NCI-H526 treated with DMSO at 0.1 percent for 48 hours (cell line): ENCODE data around the gene THAP8.

Experiments
- DNase-seq: peaks from one replicate; lab custom pipeline; 2025; lab: John Stamatoyannopoulos, UW

THAP8 gene

DNA sequence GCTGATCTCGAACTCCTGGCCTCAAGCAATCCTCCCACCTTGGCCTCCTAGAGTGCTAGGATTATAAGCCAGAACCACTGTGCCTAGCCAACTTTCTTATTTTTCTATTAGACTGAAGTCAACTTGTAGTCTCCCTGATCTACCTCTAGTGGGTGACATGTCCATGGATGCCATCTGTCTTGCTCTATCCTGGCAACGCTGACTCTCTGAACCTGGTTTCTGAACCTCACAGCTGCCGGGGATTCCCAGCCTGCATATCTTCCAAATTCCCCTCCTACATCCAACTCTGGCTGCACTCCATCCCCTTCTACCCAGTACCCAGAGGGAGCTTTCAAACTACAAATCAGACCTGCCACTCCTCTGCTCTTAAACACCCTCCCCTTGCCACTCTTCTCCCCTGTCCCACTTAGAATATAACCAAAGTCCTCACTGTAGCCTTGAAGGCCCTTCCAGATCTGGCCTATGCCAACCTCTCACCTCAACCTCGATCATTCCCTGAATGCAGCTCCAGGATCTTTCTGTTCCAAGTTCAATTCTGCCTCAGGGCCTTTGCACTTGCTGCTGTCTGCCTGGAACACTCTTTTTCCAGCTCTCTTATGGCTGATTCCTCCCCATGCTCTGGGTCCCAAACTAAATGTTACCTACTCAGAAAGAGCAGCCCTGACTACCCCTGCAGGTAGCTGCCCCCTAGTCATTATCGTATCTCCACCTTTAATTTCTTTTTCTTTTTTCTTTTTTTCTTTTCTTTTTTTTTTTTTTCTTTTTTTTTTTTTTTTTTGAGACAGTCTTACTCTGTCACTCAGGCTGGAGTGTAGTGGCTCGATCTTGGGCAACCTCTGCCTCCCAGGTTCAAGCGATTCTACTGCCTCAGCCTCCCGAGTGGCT is 23.6 kb downstream of the THAP8 start:
- no peak for DNase-seq

DNA sequence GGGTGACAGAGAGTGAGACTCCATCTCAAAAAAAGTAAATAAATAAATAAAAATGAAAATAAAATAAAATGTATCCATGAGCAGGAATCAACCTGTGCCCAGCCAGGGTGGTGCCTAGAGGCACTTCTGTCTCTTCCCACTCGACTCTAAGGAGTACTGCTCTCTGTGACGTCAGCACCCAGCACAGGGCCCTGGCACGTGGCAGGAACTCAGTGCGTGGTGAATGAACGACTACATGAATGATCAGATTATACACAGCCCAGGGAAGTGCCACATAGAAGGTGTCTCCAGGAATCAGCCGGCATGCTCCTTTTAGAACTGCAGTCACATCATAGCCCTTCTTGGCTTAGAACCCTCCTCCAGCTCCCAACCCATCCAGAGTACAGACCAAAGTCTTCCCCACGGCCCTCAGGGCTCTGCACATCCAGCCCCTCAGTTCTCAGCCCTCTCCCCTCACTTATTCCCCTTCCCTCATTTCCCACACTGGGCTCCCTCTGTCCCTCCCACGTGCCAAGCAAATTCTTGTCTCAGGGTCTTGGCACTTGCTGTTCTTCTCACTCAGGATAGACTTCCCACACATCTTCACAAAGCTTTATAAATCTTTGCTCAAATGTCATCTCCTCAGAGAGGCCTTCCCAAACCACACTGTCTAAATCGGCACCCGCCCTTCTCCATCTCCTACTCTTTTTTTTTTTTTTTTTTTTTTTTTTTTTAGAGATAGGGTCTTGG is 25.6 kb downstream of the THAP8 start:
- DNase-seq, result no peak

DNA sequence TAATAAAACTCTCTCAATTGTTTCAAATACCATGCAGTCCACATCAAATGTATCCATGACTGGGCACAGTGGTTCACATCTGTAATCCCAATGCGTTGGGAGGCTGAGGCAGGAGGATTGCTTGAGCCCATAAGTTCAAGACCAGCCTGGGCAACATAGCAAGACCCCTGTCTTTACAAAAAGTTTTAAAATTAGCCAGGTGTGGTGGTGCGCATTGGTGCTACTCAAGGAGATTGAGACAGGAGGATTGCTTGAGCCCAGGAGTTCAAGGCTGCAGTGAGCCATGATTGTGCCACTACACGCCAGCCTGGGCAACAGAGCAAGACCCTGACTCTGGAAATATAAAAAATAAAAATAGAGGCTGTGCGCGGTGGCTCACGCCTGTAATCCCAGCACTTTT is 26.4 kb downstream of the THAP8 start:
- no peak for DNase-seq

DNA sequence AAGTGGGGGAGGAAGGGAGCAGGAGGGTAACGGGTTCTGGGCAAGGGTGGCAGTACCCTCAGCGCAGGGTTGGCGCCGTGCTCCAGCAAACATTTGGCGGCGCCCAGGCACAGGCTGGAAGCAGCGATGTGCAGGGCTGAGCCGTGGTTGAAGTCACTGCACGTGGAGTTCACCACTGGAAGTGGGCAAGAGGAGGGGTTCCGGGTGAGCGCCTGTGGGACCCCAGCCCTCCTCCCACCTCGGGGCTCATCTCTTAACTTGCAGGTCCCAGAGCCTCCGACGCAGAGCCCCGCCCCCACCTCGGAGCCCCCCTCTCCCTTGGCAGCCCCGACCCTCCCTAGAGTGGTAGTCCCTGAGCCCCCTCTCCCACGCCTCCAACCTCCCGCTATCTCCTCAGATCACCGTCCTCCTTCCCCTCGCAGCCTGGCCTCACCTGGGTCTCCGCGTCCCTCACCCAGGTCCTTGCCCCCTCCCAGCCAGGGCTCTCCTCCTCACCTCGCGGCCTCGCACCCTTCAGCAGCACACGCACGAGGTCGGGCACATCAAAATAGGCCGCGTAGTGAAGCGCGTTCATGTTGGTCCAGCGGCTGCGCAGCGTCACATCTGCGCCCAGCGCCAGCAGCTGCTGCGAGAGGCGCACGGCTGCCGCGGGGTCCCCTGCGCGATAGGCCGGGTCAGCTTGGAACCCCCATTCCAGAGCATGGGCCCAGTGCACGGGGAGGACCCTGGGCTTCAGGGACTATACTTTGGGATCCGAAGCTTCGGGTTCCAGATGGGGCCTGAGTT is 27.8 kb downstream of the THAP8 start:
- DNase-seq, result no peak

DNA sequence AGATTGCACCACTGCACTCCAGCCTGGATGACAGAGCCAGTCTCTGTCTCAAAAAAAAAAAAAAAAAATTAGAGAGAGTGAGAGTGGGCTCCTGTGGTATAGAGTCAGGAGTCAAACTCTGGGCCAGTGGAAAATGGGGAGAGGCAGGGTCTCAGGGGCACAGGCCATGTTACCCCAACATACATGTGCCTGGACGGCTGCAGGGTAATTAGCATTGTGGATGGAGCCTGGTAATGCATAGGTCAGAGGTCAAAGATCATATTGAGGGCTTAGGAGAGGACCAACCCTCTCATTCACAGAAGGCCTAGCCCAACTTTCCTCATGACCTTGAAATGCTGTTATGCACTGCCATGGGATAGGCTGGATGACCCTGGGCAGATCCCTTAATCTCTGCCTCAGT is 28.5 kb downstream of the THAP8 start:
- DNase-seq, result no peak

DNA sequence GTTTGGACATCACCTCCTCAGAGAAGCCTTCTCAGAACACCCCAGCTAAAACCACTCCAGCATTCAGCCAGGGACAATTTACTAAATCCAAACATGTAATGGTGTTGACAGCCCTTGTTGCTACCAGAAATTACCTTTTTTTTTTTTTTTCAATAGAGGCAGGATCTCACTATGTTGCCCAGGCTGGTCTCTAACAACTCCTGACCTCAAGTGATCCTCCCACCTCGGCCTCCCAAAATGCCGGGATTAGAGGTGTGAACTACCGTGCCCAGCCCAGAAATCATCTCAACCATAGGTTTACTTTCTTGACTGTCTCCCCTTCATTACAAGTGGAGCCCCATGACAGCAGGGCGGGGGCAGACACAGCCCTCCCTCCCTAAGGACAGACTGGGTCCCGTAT is 30.7 kb downstream of the THAP8 start:
- DNase-seq, result no peak

DNA sequence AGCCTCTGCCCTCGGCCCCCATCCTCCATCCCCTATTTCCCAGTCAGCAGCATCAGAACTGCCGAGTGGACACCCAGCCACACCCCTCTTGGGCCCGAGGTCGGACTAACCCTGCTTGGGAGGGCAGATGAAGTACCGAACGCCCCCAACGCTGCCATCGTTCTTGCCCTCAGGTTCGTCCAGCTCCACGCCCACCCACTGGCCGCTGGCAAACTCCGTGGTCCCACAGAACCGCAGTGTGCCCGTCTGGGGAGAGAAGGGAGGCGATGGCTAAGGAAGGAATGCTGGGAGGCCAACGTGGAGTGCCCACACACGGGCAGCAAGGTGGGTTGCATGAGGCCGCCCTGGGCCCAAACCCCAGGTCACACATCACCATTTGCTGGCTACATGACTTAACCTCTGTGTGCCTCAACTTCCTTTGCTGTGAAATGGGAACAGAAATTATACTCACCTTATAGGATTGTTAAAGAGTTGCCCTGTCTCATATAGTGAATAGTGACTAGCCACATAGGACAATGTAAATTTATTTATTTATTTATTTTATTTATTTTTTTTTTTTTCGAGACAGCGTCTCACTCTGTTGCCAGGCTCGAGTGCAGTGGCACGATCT is 34.9 kb downstream of the THAP8 start:
- DNase-seq, result no peak

DNA sequence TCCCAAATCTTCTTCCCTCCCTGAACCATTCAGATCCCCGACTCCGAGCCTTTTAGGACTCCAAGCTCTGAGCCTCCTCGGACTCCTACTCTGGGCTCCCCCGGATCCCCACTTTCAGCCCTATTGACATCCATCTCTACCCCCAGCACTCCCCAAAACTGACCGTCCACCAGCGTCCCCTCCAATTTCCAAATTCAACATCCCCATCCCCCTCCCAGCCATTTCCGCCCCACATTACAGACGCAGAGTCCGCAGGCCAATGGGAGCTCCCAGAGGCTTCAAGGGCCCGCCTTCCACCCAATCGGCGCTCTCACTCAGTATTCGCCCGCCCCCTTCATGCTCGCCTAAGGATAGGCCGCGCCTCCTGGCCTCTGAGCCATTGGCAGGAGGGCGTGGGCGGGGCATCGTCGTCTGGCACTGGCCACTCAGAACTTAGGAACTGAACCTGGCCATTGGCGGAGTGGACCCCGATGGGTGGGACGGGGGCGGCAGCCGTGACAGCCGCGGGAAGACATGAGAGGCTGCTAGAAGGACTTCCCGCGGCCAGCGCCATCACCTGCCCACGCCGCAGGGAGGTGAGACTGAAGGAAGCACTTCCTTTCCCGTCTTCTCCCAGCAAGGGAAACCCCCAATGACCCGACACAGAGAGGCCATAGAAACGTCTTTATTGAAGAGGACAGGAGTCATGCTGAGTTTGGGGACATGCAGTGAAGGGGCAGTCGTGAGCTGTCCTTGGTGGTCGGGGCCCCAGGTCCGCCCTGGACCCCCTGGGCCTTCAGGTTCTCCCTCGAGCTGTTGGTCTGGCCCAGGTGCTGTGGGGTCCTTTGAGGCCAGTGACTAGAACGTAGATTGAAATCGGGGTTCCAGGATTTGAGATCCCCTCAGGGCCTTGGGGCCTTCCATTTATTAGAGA is 39.8 kb downstream of the THAP8 start, which contains the start of gene ALKBH6:
Gene ALKBH6 (minus strand): TSS at position 202 of the 913 bp plus-strand sequence. CDS start 816 bp downstream, outside the sequence.
- peak; percentile 100 for DNase-seq

DNA sequence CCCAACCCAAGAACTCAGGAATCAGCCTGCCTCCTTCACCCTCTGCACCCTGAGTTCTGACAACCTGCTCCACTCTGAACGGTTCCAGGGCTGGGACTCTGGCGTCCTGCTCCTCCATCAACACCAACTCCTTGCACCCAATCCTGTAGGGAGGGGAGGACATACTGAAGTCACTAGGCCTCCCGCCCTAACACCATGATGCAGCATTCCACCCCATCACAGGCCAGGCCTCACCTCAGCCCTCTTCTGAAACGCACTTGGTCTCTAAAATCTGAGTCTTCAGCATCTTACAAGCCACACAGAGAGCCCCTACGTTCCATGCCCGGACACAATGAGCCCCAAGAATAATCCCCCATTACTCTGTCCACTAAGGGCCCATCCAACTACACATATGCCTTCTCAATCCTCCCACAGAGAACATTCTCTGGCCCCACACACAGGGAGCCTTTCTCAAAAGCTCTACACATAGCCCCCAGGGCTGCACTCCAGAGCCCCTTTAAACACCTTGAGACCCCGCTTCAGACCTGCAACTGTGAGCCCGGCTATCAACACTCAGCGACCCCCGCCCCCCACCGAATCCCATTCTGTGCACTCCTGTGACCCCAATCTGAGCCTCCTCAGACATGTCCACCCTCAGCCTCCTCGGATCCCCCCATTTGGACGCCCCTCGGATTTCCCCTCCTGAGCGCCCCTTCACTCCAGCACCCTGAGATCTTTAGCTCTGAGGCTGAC is 40.6 kb downstream of the THAP8 start:
- no peak for DNase-seq

DNA sequence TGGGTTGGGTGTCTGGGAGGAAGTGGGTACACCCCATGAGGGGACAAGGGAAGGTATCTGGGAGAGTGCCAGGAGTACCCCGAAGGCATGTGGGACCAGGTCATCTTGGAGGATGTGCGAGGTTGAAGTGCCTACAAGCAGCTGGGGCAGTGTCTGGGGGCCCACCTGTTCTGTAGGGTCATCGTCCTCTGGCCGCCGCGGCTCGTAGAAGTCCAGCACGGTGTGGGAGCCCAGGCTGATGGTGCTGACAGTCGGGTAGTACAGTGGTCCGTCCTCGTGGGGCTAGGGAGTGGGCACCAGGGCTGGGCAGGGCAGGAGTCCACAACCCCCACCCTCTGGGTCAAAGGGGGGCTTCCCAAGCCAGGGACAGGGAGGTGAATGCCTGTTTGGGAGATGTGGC is 43.7 kb downstream of the THAP8 start:
- no peak for DNase-seq

DNA sequence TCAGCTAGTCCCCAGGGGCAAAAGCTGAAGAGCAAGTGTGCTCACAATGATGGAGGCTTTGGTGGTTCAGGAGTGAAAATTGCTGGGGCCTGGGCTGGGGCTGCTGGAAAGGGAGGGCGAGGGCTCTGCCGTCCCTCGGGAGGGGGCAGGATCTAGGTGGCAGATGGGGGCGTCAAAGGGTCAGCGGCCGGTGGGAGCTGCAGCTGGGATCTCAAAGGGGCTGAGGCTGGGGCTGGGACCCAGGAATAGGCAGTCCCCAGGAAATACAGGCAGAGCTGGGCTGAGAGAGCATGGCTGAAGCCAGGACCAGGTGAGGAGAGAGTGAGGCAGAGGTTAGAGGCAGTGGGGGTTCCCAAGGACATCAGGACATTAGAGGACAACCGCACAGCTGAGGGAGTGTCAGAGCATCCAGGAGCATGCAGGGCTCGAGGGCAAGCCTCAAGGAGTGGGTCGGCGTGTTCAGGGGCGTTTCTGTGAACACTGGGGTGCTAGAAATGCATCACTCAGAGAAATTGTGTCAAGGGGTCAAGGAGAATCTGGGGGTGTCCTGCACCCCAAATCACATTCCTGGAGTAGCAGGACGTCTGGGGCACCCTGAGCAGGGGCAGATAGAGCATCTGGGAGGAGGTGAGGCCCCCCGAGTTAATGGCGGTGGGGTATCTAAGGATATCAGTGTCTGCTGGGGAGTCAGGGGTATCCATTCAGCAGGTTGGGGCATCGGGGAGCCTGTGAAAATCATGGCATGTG is 44.3 kb downstream of the THAP8 start:
- DNase-seq, result no peak

DNA sequence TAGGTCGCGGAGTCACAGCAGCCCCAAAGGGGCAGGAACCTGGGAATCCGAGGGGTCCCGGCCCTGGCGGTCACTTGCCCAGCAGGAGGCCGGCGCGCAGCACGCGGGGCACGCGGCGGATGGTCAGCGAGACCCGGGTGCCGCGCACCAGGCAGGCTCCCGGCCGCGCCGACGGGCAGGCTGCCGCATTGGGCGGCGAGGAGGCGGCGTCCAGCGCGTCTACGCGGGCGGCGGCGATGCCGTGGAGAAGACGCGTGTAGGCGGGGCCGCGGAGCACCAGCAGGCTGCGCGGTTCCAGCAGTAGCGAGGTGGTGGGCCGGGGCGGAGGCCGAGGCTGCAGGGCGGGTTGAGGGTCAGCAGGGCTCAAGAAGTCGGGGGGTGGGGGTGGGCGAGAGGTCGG is 44.9 kb downstream of the THAP8 start:
- peak; percentile 37 for DNase-seq

DNA sequence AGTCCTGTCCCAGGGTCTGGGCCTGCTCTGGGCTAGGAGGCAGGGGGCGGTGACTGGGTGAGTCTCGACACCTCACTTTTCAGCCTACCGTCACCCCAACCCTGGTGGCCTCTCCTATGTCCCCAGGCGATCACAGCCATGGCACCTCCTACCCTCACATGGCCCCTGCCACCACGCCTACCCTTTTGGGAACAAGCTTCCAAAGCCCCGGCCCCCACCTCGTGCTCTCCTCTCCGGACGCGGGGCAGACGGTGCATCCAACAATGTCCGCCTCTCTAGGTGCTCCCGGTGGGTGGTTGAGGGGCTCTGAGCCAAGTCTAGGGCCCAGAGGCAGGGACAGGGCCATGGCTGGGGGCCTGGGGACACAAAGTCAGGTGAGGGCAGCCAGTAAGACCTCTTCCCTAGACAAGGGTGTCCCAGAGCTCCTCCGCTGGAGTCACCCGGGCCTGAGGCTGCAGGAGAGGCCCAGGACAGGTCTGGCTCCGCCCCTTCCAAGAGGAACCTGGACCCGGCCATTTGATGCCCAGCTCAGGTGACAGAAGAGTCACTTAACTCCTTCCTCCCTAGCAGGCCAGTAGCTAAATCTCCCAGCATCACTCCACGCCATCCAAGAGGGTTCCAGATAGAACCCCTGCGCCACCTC is 45.6 kb downstream of the THAP8 start, which contains the start of gene SYNE4:
Gene SYNE4 (minus strand): TSS at position 478 of the 643 bp plus-strand sequence. CDS start 132 bp downstream, at position 346.
- DNase-seq, result peak; percentile 90

DNA sequence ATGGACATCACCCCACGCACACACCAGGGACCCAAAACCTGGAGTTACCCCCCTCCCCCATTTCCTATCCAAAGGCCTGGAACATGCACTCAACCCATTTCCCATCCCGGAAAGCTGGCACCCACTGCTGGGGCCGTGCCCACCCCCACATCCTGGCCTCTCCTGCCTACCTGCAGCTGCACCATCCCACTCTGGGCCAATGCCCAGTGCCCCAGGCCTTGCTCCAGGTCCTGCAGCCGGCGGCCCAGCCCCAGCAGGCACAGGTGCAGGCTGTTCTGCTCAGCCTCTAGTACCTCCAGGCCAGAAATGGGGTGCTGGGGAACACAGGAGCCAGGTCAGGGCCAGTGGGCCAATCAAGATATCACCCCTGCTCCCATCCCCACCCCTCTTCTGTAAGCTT is 47.1 kb downstream of the THAP8 start:
- DNase-seq, result no peak

DNA sequence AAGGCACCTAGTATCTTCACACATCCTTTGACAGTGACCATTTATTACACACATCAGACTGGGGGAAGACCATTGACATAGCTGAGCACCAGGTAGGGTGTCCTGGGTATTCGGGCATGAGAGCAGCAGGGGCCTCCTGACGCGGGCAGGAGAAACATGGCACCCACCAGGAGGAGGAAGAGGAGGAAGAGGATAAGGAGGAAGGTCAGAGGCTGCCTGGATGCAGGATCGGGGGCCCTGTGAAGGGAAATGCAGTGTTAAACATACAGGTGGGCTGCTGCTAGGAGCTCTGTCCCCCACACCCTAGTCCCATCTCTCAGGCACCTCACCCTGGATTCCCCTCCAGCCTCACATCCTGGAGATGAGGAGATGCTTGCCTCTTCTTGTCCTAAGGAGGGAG is 50.8 kb downstream of the THAP8 start:
- DNase-seq, result no peak

DNA sequence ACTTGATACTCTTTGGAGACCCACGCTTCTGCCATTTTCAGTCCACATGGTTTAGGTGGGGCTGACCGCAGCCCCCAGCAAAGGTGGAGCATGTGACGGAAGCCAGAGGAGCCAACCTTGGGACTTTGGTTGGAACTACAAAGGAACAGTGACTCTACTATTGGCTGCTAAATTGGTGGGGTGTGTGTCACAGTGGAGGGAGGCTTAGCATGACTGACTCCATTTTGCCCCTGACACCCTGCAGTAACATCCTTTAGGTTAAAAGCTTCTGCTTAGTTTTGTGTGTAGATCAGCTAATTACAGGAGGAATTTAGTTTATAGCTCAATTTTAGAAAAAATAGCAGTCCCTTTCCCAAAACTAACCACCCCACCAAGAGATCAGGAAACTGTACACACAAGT is 52.5 kb downstream of the THAP8 start:
- no peak for DNase-seq

DNA sequence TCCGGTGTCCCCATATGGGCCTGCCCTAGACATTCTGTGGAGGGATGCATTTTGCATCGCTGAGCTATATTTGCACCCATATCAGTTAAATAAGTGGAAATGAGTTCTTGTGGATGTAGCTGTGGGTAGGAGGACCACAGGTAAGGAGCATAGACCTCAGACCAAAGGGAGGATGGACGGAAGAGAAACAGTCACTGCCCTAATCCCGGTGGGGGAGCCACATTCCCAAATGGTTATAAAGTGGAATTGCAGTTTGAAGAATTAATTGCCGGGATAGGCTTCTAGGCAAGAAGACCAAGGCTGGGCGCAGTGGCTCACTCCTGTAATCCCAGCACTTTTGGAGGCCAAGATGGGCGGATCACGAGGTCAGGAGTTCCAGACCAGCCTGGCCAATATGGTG is 57.3 kb downstream of the THAP8 start:
- DNase-seq, result no peak

DNA sequence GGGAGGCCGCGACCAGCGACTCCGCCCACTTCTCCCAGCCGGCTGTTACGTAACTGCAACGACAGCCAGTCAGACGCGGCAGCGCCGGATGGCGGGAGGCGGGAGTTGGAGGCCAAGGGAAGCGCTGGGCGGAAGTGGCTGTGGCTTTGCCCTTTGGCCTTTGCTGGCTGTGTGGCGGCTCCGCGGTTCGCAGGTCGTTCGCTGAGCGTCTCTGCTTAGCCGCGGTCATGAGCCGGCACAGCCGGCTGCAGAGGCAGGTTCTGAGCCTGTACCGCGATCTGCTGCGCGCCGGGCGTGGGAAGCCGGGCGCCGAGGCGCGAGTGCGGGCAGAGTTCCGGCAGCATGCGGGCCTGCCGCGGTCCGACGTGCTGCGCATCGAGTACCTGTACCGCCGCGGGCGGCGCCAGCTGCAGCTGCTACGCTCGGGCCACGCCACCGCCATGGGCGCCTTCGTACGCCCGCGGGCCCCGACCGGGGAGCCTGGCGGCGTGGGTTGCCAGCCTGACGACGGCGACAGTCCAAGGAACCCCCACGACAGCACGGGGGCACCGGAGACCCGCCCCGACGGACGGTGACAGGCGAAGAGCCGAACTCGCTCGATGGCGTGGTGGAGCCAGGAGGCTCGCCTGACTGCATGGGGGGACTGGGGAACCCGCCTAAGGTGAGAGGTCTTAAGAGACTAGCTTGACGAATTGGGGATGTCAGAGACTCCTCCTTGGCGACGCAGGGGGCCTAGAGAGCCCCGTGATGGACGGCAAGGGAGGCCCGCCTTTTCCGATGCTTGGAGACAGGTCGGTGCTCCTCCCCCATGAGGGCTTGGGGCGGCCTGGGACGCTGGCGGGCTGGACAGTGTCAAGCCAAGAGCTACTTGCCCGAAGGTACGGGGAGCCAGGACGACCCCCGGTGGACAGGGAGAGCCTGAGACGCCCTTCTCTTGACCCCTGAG is 58.8 kb downstream of the THAP8 start, which contains the start of gene SDHAF1:
Gene SDHAF1 (plus strand): TSS at position 141 of the 946 bp plus-strand sequence. CDS start 87 bp downstream, at position 228.
- peak; percentile 94 for DNase-seq
